ENCODE data around the gene PRR14L.
"Not testable (repeated sequence)": the region's sequence is repeated elsewhere in the genome, so short reads cannot be mapped to it uniquely, and the experiment has no call there.

Gene PRR14L

GRCh38 chr22:31742115-31742514 lies 7.8 kb downstream of the PRR14L start:
- no peak overlapping the region for H2BK15ac ChIP-seq (ENCODE audit: low read depth, poor library complexity, severe bottlenecking)
- H4K91ac ChIP-seq (ENCODE audit: low read length): no peak overlapping the region
- H2AK5ac ChIP-seq (ENCODE audit: low read length, severe bottlenecking): no peak overlapping the region
- no peak overlapping the region for H3K4me3 ChIP-seq (ENCODE audit: insufficient read depth in 1 of 2, low read depth in 1 of 2, low read length in 2 of 2)
- H4K8ac ChIP-seq (ENCODE audit: low read length): no peak overlapping the region
- no peak for DNase-seq
- H3K9ac ChIP-seq (ENCODE audit: low read length): no peak overlapping the region
- no peaks in the 10 kb centered on the region for H3K27me3 ChIP-seq (ENCODE audit: control insufficient read depth in 1 of 2, insufficient read depth in 1 of 2, low read length in 2 of 2)
- no peak overlapping the region for H3K23ac ChIP-seq (ENCODE audit: low read length in 2 of 2)
- no peak overlapping the region for H2BK120ac ChIP-seq (ENCODE audit: low read depth, low read length)
- peaks cover 5 to 30% of the 10 kb centered on the region in 2 experiments for H3K36me3 ChIP-seq (ENCODE audit: control insufficient read depth in 1 of 2, insufficient read depth in 2 of 2, low read depth in 1 of 2, low read length in 2 of 2)
- H2BK12ac ChIP-seq (ENCODE audit: low read length in 2 of 2): no peak overlapping the region
- no peak overlapping the region for H3K18ac ChIP-seq (ENCODE audit: low read depth in 1 of 2, low read length in 2 of 2)
- no peak overlapping the region for H3K27ac ChIP-seq (ENCODE audit: low read length, poor library complexity, severe bottlenecking)
- WGBS: 90% methylated on average over 3 of the region's 3 CpGs
- no peak overlapping the region for H3K14ac ChIP-seq (ENCODE audit: low read length in 2 of 2)
- no peak overlapping the region for H3K4ac ChIP-seq (ENCODE audit: low read depth in 1 of 2, low read length in 2 of 2)
- peaks cover 6% of the 10 kb centered on the region for H3K4me1 ChIP-seq (ENCODE audit: control insufficient read depth, insufficient read depth, low read depth, low read length)
- peaks cover 14% of the 10 kb centered on the region for H3K79me1 ChIP-seq (replicated peaks; ENCODE audit: low read length, poor library complexity, severe bottlenecking)
- no peak overlapping the region for H2BK5ac ChIP-seq (ENCODE audit: low read depth, low read length, poor library complexity, severe bottlenecking)
- H3K4me2 ChIP-seq (ENCODE audit: low read length, poor library complexity, severe bottlenecking): no peak overlapping the region
- no peak overlapping the region for H2AFZ ChIP-seq (ENCODE audit: low read depth, low read length)
- no peaks in the 10 kb centered on the region for H3K9me3 ChIP-seq (ENCODE audit: control insufficient read depth, low read length)

GRCh38 chr22:31740314-31740713 lies 9.6 kb downstream of the PRR14L start:
- WGBS: 94% methylated on average over 7 of the region's 7 CpGs
- not testable (repeated sequence) for H3K4me1 ChIP-seq (ENCODE audit: control insufficient read depth, insufficient read depth, low read depth, low read length); H3K9me3 ChIP-seq (ENCODE audit: control insufficient read depth, low read length); H2BK5ac ChIP-seq (ENCODE audit: low read depth, low read length, poor library complexity, severe bottlenecking); H2AK5ac ChIP-seq (ENCODE audit: low read length, severe bottlenecking); DNase-seq; H3K4ac ChIP-seq (ENCODE audit: low read depth in 1 of 2, low read length in 2 of 2); H2BK12ac ChIP-seq (ENCODE audit: low read length in 2 of 2); H4K8ac ChIP-seq (ENCODE audit: low read length); H3K14ac ChIP-seq (ENCODE audit: low read length in 2 of 2); H3K18ac ChIP-seq (ENCODE audit: low read depth in 1 of 2, low read length in 2 of 2); H3K27me3 ChIP-seq (ENCODE audit: control insufficient read depth in 1 of 2, insufficient read depth in 1 of 2, low read length in 2 of 2); H2BK15ac ChIP-seq (ENCODE audit: low read depth, poor library complexity, severe bottlenecking); H3K23ac ChIP-seq (ENCODE audit: low read length in 2 of 2); H3K27ac ChIP-seq (ENCODE audit: low read length, poor library complexity, severe bottlenecking); H3K9ac ChIP-seq (ENCODE audit: low read length); H4K91ac ChIP-seq (ENCODE audit: low read length); H2AFZ ChIP-seq (ENCODE audit: low read depth, low read length); H3K4me3 ChIP-seq (ENCODE audit: insufficient read depth in 1 of 2, low read depth in 1 of 2, low read length in 2 of 2); H2BK120ac ChIP-seq (ENCODE audit: low read depth, low read length); H3K4me2 ChIP-seq (ENCODE audit: low read length, poor library complexity, severe bottlenecking)
- H3K36me3 ChIP-seq (ENCODE audit: control insufficient read depth in 1 of 2, insufficient read depth in 2 of 2, low read depth in 1 of 2, low read length in 2 of 2): peaks cover 4 to 25% of the 10 kb centered on the region in 2 experiments
- peaks cover 11% of the 10 kb centered on the region for H3K79me1 ChIP-seq (replicated peaks; ENCODE audit: low read length, poor library complexity, severe bottlenecking)

- no peak overlapping the region for H3K9ac ChIP-seq (ENCODE audit: low read length)
- H3K18ac ChIP-seq (ENCODE audit: low read depth in 1 of 2, low read length in 2 of 2): no peak overlapping the region
- DNase-seq: peak; percentile 38
- H3K36me3 ChIP-seq (ENCODE audit: control insufficient read depth in 1 of 2, insufficient read depth in 2 of 2, low read depth in 1 of 2, low read length in 2 of 2): peaks cover 4 to 26% of the 10 kb centered on the region in 2 experiments
- peaks cover 11% of the 10 kb centered on the region for H3K79me1 ChIP-seq (replicated peaks; ENCODE audit: low read length, poor library complexity, severe bottlenecking)
- H4K8ac ChIP-seq (ENCODE audit: low read length): no peak overlapping the region
- H2AFZ ChIP-seq (ENCODE audit: low read depth, low read length): no peak overlapping the region
- H3K9me3 ChIP-seq (ENCODE audit: control insufficient read depth, low read length): no peaks in the 10 kb centered on the region
- H2AK5ac ChIP-seq (ENCODE audit: low read length, severe bottlenecking): no peak overlapping the region
- H3K4me2 ChIP-seq (ENCODE audit: low read length, poor library complexity, severe bottlenecking): no peak overlapping the region
- WGBS: 100% methylated on average over 2 of the region's 2 CpGs
- no peak overlapping the region for H2BK15ac ChIP-seq (ENCODE audit: low read depth, poor library complexity, severe bottlenecking)
- H4K91ac ChIP-seq (ENCODE audit: low read length): no peak overlapping the region
- no peak overlapping the region for H3K4me3 ChIP-seq (ENCODE audit: insufficient read depth in 1 of 2, low read depth in 1 of 2, low read length in 2 of 2)
- H3K27me3 ChIP-seq (ENCODE audit: control insufficient read depth in 1 of 2, insufficient read depth in 1 of 2, low read length in 2 of 2): no peaks in the 10 kb centered on the region
- no peak overlapping the region for H3K27ac ChIP-seq (ENCODE audit: low read length, poor library complexity, severe bottlenecking)
- no peak overlapping the region for H3K14ac ChIP-seq (ENCODE audit: low read length in 2 of 2)
- no peak overlapping the region for H3K4ac ChIP-seq (ENCODE audit: low read depth in 1 of 2, low read length in 2 of 2)
- H2BK5ac ChIP-seq (ENCODE audit: low read depth, low read length, poor library complexity, severe bottlenecking): no peak overlapping the region
- H2BK12ac ChIP-seq (ENCODE audit: low read length in 2 of 2): no peak overlapping the region
- no peak overlapping the region for H3K23ac ChIP-seq (ENCODE audit: low read length in 2 of 2)
- H3K4me1 ChIP-seq (ENCODE audit: control insufficient read depth, insufficient read depth, low read depth, low read length): peaks cover 4% of the 10 kb centered on the region
- no peak overlapping the region for H2BK120ac ChIP-seq (ENCODE audit: low read depth, low read length)
Measured at GRCh38 chr22:31739795-31740201, 10.1 kb downstream of the PRR14L start.

GRCh38 chr22:31738566-31738965 lies 11.4 kb downstream of the PRR14L start:
- Histone ChIP-seq H3K18ac (ENCODE audit: low read depth in 1 of 2, low read length in 2 of 2) (no peak overlapping the region), H3K79me1 (replicated peaks; ENCODE audit: low read length, poor library complexity, severe bottlenecking) (peaks cover 9% of the 10 kb centered on the region), H3K14ac (ENCODE audit: low read length in 2 of 2) (no peak overlapping the region), H2AK5ac (ENCODE audit: low read length, severe bottlenecking) (no peak overlapping the region), H3K4me3 (ENCODE audit: insufficient read depth in 1 of 2, low read depth in 1 of 2, low read length in 2 of 2) (no peak overlapping the region), H2AFZ (ENCODE audit: low read depth, low read length) (no peak overlapping the region), H4K8ac (ENCODE audit: low read length) (no peak overlapping the region), H2BK120ac (ENCODE audit: low read depth, low read length) (no peak overlapping the region), H3K4me2 (ENCODE audit: low read length, poor library complexity, severe bottlenecking) (no peak overlapping the region), H3K23ac (ENCODE audit: low read length in 2 of 2) (no peak overlapping the region), H3K4ac (ENCODE audit: low read depth in 1 of 2, low read length in 2 of 2) (no peak overlapping the region), H3K27ac (ENCODE audit: low read length, poor library complexity, severe bottlenecking) (no peak overlapping the region), H2BK12ac (ENCODE audit: low read length in 2 of 2) (no peak overlapping the region), H3K9ac (ENCODE audit: low read length) (no peak overlapping the region), H4K91ac (ENCODE audit: low read length) (no peak overlapping the region), H2BK15ac (ENCODE audit: low read depth, poor library complexity, severe bottlenecking) (no peak overlapping the region), H3K9me3 (ENCODE audit: control insufficient read depth, low read length) (no peaks in the 10 kb centered on the region), H3K4me1 (ENCODE audit: control insufficient read depth, insufficient read depth, low read depth, low read length) (peaks cover 6% of the 10 kb centered on the region), H3K36me3 (ENCODE audit: control insufficient read depth in 1 of 2, insufficient read depth in 2 of 2, low read depth in 1 of 2, low read length in 2 of 2) (peaks cover 4 to 35% of the 10 kb centered on the region in 2 experiments), H3K27me3 (ENCODE audit: control insufficient read depth in 1 of 2, insufficient read depth in 1 of 2, low read length in 2 of 2) (no peaks in the 10 kb centered on the region), H2BK5ac (ENCODE audit: low read depth, low read length, poor library complexity, severe bottlenecking) (no peak overlapping the region)
- DNase-seq: no peak
- 90% methylated on average over 2 of the region's 2 CpGs for WGBS
